ENCODE measurements around the gene SOX10.

Gene SOX10

GRCh38 chr22:37983860-37984791, at the start of gene SOX10:
Gene SOX10, minus strand, starts transcription at chr22:37984555. Its CDS starts 771 bp downstream, at chr22:37983784.
- no peak for DNase-seq

- no peak for DNase-seq
These were observed 49.3 kb upstream of the SOX10 start for GRCh38 chr22:38033522-38034277.

- DNase-seq = no peak
These were observed 48.5 kb upstream of the SOX10 start for GRCh38 chr22:38032681-38033521.

- DNase-seq = no peak
These were observed 47.1 kb upstream of the SOX10 start for GRCh38 chr22:38031491-38031890.

GRCh38 chr22:38030311-38031133, 46.2 kb upstream of the SOX10 start:
- no peak for DNase-seq

- DNase-seq = no peak
These were observed 45.5 kb upstream of the SOX10 start for GRCh38 chr22:38029901-38030300.

- DNase-seq = no peak
These were observed 45.0 kb upstream of the SOX10 start for GRCh38 chr22:38029370-38029769.

GRCh38 chr22:38028344-38029130, 44.2 kb upstream of the SOX10 start:
- DNase-seq = no peak

- no peak for DNase-seq
These were observed 43.1 kb upstream of the SOX10 start for GRCh38 chr22:38027487-38027886.

GRCh38 chr22:38026130-38027111, 42.1 kb upstream of the SOX10 start:
- DNase-seq = no peak

- no peak for DNase-seq
These were observed 41.2 kb upstream of the SOX10 start for GRCh38 chr22:38025514-38025913.

GRCh38 chr22:38023045-38023444, 38.7 kb upstream of the SOX10 start:
- no peak for DNase-seq

GRCh38 chr22:38021206-38021605, 36.9 kb upstream of the SOX10 start:
- no peak for DNase-seq

GRCh38 chr22:38018938-38019827, 34.8 kb upstream of the SOX10 start:
- DNase-seq = no peak

- DNase-seq = no peak
These were observed 33.9 kb upstream of the SOX10 start for GRCh38 chr22:38017939-38018885.

GRCh38 chr22:38017272-38017920, 33.0 kb upstream of the SOX10 start:
- no peak for DNase-seq

Data from NK-92 treated with Interleukin-12 subunit alpha and Interleukin-12 subunit beta, amount 100 ng/mL, for 24 hours (cell line).